Measurements from ENCODE around the gene LHFPL4.
A peak's percentile ranks its signal among the peaks of the same experiment; 100 is the strongest.
"Not testable (repeated sequence)": the region's sequence is repeated elsewhere in the genome, so short reads cannot be mapped to it uniquely, and the experiment has no call there.

Gene LHFPL4

GRCh38 chr3:9534429-9534828, 19.2 kb downstream of the LHFPL4 start:
- no peak for DNase-seq

DNA sequence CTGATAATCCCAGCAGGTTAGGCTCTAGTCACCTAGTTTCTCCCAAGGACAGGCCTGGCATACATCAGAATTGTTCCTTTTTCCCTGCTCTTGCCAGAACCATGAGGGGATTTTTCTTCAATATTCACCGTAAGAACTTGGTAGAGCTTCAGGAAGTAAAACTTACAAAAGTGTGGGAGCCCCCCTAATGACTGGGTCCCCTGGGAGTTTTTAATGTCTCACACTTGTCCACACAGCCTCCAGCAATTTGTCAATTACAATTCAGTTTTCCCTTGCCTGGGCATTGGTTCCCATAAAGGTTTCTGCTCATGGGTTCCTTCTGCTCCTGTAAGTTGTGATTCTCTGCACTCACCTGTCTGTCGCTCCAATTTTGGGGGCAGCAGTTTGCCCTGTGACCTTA, 28.5 kb downstream of the LHFPL4 start:
- DNase-seq, result no peak

DNA sequence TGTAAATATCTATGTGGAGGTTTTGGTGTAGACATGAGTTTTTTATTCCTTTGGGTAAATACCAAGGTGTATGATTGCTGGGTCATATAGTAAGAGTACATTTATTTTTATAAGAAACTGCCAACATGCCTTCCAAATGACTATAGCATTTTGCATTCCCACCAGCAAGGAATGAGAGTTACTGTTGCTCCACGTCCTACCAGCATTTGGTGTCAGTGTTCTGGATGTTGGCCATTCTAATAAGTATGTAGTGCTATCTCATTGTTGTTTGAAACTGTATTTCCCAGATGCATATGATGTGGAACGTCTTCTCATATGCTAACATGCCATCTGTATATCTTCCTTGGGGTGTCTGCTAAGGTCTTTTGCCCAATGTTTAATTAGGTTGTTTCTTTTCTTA, 38.7 kb downstream of the LHFPL4 start:
- DNase-seq, result no peak

GRCh38 chr3:9514306-9514705, 39.3 kb downstream of the LHFPL4 start:
- no peak for DNase-seq

GRCh38 chr3:9512456-9513045, 41.1 kb downstream of the LHFPL4 start:
- DNase-seq, result no peak

GRCh38 chr3:9508781-9509180, 44.8 kb downstream of the LHFPL4 start:
- DNase-seq, result no peak

DNA sequence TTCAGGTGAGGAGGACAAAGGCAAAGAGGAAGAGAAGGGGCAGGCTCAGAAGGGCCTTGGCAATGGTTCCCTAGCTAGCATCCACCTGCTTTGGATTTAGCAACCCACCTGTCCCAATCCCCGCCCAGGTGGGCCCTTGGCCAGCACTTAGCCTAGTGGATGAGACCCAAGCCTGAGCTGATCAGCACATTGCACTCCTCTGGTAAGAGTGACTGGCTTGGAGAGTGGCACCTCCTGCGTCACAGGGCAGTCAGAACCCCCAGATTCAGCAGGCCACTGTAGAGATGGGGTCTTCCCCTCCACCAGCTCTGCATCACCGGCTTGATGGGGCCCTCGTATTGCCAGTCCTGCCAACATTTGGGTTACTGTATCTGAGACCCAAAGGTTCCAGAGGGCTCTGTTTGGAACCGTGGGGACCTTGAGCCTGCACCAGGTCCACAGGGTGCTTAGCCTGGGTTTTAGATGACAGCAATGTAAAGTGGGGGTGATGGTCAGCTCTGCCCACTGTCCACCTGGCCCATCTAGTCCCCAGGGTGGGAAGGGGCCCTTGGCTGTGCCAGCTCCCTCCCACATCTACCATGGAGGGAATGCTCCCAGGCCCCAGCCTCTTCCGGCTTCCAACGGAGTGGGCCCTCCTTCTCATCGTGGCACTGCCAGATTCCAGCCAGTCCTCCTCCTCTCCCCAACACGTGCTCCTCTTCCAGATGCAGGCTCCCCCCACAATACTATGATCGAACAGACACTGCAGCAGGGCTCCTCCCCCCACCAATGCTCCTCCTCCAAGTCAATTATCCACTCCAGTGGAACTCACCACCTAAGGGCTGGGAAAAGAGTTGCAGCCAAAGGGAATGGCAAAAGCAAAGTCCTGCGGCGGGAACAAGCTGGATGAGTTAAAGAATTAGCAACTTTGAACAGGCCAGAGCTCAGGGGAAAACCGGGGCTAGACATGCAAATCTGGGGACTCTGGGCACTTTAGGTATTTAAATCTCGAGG, 45.7 kb downstream of the LHFPL4 start:
- DNase-seq, result no peak

DNA sequence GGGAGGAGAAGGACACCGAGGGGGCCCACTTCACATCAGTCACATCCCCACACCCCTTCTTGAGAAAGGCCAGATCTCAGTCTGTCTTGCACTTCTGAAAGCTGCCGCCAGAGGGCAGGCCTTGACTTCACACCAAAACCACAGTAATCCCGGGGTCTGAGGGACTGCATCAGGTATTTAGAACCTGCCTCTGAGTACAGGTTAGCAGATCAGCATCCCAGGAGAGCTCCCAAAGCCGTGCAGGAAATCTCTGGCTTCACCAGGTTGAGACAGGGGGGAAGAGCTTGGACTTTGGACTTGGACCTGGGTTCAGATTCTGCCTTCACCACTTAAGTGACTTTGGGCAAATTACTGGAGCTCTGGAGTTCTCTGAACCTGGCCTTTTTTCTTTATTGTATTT, 50.3 kb downstream of the LHFPL4 start:
- DNase-seq, result peak; percentile 21 to 71 (median 42)

DNA sequence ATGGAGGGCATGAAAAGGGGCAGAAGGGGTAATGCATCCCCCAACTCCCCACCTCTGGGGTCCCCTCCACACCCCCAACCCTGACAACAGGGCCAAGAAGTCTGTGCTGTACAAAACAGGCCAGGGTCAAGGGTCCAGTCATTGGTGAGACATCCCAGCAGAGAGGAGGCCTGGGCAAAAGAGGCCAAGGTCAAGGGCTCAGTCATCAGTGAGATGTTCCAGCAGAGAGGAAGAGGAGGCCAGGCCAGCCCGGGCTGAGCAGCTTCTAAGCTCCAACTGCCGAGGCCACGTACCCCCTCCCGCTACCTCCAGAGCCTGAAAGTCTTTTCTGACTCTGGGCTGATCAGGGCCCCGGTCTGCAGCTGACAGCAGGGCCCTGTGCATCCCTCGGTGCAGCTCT, 52.4 kb downstream of the LHFPL4 start:
- no peak for DNase-seq

- peak; percentile 4 to 57 (median 35) for DNase-seq
These were observed 53.2 kb downstream of the LHFPL4 start for GRCh38 chr3:9500108-9501050.

DNA sequence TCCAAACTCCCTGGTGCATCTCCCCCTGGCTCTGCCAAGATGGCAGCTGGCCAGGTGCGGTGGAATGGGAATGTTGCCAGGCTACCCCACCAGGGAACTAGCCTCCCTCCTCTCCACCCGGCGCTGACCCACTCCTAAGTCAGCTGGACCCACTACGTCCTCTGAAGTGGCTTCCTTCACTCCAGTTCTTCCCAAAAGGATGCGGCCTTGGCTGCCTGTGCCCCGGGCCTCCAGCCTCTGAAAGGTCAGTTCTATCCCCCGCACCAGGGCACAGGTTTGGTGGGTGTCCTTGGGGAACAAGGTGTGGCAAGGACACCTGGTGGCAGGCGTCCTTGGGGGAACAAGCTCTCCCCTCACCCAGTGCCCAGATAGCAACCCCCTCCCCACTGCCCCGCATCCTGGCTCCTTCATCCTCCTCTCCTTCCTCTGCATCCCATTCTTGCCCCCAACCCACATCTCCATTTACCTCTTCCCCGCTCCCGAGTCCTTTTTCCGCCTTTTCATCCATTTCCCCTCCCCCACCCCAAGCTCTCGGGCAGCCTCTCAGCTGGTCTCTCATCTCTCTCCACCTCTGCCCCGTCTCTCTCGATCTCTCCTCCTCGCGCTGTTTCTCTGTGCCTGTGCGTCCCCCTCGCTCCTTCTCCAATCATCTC, 54.0 kb downstream of the LHFPL4 start:
- no peak for DNase-seq

DNA sequence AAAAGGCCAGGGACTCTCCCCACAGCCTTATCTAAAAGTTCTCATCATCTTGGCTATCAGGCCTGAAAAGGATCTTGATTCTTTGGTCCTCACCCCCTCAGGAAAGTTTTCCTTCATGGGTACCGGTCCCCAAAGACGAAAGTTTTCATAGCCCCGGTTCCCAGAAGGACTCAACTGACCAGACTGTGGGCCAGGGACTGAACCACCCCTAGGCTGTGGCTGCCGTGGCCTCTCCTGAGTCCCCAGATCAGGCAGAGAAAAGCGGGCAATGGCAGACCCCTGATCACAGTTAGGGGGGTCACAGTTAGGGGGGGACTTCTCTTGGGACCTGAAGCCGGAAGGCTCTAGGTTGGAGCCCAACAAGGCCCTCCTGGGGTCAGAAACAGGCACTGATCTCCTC, 54.8 kb downstream of the LHFPL4 start:
- no peak for DNase-seq

DNA sequence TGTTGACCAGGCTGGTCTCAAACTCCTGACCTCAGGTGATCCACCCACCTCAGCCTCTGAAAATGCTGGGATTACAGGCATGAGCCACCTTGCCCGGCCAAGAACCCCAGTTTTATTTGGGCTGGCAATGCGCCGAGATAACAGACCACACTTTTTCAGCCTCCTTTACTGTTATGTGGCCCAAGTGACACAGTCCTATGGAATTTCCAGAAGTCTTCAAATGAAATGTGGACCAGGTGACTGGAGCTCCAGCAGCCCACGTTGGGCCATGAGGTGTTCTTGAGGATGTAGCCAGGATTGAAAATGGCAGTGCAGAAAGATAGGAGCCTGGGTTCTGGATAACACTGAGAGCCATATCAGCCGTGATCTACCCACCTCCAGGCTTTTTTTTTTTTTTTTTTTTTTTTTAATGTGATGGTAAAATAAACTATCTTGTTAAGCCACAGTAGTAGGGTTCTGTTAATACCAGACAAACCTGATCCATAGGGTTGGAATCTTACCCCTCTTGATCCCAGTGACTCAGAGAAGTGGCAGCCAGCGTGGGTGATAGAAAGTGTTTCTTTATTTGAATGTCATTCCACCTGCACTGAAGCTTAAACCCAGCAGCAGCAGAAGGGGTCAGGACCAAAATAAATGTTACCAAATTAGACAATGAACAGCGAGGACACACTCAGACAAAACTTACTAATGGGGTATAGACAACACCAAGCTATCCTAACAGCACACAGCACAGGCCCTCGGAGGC, 55.6 kb downstream of the LHFPL4 start:
- no peak for DNase-seq

DNA sequence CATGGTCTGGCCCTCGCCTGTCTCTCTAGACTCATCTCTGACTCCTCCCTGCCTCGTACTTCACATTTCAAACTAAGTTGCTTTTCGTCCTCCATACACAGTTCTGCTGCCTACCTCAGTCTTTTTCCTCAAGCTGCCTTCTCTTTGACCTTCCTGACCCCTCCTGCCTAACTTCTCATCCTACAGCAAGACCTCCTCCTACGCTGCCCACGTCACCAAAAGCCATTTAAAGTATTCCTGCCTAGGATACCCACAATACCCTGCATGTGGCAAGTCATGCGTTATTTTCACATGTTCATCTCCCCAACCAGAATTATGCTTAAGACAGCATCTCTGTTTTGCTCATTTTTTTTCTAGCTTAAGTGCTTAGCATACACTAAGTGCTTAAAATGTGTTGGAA, 56.7 kb downstream of the LHFPL4 start:
- DNase-seq, result no peak

GRCh38 chr3:9494036-9494435, 59.6 kb downstream of the LHFPL4 start:
- not testable (repeated sequence) for DNase-seq

- DNase-seq, result no peak
These were observed 62.1 kb downstream of the LHFPL4 start for GRCh38 chr3:9491506-9491905.

GRCh38 chr3:9485248-9485647, 68.4 kb downstream of the LHFPL4 start:
- DNase-seq, result no peak

DNA sequence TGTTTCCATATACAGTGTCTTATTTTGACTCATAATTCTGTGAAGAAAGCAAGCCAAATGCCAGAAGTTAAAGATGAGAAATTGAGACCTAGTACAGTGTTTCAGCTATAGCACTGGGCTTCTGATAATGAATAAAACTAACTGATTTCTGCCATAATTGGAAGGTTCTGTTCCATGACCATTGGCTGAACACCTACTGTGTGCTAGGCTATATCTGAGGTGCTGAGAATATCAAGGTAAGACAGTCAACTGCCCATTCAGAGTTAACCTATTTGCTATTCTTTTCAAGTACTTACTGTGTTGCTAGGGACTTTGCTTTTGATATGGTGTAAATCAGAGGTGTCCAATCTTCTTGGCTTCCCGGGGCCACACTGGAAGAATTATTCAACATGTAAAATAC, 73.4 kb downstream of the LHFPL4 start:
- DNase-seq, result no peak

- DNase-seq, result no peak
These were observed 76.7 kb downstream of the LHFPL4 start for GRCh38 chr3:9476935-9477334.

DNA sequence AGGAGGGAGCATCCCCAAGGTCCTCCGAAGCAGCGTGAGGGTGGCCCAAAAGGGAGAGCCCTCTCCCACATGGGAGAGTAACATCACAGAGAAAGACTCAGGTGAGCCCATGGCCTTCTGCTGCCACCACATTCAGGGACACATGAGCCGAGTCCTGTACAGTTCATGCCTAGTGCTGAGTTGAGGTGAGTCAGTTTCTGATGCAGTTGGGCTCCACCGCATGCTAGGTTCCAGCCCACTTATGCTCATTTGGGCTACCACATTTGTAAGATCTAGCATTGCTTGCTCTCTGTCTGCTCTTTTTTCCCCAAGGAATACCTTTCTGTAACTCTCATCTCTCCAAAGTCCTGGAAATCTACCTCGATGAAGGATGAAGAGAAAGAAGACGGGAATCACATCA, 79.1 kb downstream of the LHFPL4 start:
- no peak for DNase-seq

DNA sequence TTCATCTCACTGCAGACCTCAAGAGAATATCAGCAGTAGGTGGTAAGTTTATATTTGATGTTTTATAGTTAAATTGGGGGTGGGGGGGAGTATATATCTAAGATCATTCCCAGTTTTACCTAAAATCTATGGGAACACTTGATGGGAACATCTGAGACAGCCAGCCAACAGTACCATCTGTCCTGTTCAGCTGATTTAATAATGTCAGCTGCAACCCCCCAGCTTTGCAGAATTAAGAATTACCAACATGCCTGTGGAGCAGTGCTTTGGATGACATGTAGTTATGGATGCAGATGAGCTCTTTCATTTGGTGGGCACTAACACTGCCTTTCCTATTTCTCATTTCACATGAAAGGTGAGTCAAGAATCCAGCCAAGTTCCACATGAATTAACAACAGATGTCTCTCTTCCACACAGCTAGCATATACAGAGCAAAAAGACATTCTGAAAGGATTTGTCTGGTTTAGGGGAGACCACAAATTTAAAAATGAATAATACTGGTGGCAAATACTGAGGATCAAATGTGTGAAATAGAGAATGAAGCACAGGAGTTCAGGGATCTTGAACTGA, 80.0 kb downstream of the LHFPL4 start:
- no peak for DNase-seq

DNA sequence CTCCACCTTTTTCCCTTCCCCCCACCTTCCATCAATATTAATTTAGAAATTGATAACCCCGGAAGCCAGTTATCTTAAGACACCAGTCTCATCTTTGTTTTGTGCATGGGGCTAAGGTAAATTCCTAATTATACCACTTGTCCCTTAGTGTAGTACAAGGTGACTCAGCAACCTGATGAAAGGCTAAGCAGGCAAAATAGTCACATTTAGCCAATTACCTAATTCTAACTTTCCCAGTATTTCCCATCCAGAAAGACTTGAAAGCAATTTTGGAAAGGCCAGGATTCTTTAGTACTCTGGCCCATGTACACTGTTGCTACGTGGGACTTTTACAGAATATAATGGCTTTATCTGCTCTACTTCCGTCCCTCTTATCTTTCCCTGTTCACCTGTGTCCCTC, 83.6 kb downstream of the LHFPL4 start:
- DNase-seq, result no peak
